ENCODE measurements around the gene ISCA1.
"Not testable (repeated sequence)": the region's sequence is repeated elsewhere in the genome, so short reads cannot be mapped to it uniquely, and the experiment has no call there.

ISCA1 gene

DNA sequence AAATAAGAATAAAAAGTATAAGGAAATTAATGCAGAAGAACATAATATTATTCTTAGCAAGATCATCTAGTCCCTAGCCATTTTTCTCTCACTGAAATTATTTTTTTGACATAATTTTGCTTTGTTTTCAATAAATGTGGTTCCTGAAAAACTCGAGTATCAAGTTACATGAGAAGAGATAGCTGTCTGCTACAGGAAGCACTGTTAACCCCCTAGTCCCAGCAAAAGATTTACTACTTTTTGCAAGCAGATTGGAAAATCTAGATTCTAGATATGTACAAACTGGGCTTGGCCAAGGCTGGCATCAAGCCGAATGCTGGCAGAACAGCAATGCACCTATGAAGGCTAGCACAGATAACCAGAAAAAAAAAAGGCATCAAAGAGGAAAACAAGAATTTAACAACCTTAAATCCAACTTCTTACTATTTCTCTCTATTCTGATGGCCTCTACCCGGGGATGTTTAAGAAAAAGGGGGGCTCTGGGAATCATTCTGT is 21.9 kb upstream of the ISCA1 start:
- DNase-seq (ENCODE audit: low read depth in 1 of 2, low spot score in 1 of 2), result no peak
- in situ Hi-C loops (cut with HindIII; ENCODE audit: low pct_unique_long_range_greater_than_20kb, low sequenced_read_pairs), result no loop called here
- TF ChIP-seq JUND (IDR thresholded peaks at IDR 0.05; ENCODE audit: low read depth), result no peak

DNA sequence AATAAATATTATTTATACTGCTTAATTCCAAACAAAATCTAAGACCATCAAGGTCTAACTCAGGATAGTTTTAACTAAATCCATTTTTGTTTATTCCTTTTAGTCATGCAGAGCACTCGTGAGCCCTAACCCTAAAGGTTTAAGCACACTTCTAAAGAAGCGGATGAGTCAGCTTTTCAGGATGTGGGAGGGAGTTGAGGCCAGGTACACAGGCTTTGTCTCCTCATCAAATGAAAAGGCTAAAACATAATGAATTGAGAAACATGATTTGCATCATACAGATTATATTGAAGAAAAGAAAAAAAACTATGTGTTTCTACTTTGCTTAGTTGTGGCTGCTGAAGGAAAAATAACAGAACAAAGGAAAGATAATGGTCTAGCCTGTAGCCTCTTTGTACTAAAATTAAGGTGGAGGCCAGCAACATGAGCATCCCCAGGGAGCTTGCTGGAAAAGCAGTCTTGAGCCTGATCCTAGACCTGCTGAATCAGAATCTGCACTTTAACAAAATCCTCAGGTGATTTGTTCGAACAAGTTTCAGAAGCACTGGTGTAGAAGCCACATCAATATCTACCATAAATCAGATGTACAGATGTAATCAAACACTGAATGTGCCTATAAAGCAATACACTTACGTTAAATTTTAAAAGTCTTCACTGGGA is 21.1 kb upstream of the ISCA1 start:
- DNase-seq (ENCODE audit: low read depth in 1 of 2, low spot score in 1 of 2), result no peak
- TF ChIP-seq JUND (IDR thresholded peaks at IDR 0.05; ENCODE audit: low read depth), result no peak

DNA sequence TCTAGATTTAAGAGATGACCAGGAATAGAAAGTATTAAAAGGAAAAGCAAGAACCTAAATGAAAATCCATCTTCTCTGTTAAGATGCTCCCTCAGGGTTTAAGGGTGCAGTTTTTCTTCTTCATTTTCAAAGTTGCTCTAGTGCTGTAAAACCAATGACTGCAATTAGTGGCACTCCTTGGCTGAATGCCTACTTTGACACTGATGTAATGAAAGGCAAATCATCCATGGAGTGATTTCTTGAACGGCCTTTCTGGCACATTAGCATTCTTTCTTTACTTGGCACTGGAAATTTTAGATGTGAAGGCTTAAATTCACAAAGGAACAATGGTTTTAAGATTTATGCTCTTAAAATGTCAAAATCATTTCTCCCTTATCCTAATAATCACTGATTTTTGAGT is 19.3 kb upstream of the ISCA1 start:
- no peak for DNase-seq (ENCODE audit: low read depth in 1 of 2, low spot score in 1 of 2)
- in situ Hi-C loops (cut with HindIII; ENCODE audit: low pct_unique_long_range_greater_than_20kb, low sequenced_read_pairs), result no loop called here

More for the DNA sequence above, 21.1 kb upstream of the ISCA1 start:
- in situ Hi-C loops (cut with HindIII; ENCODE audit: low pct_unique_long_range_greater_than_20kb, low sequenced_read_pairs), result no loop called here

DNA sequence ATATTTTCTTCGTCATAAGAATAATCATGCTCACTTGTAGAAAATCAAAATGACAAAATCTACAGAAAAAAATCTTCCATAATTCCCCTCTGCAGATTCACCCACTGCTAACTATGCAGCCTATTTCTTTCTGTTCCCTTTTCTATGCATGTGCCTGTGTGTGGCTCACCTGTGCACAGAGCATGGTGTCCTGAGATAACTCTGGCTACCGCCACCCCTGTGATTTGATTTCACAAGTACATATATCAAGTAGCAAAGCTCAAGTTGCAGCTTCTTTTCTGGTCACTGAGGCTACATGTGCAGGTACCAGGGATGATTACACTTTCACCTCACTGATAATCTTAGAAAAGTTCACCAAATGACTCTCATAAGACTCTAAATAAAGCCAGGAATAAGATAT is 18.4 kb upstream of the ISCA1 start:
- in situ Hi-C loops (cut with HindIII; ENCODE audit: low pct_unique_long_range_greater_than_20kb, low sequenced_read_pairs), result no loop called here
- DNase-seq (ENCODE audit: low read depth in 1 of 2, low spot score in 1 of 2), result no peak
- no peak for TF ChIP-seq JUND (IDR thresholded peaks at IDR 0.05; ENCODE audit: low read depth)

More for the DNA sequence above, 19.3 kb upstream of the ISCA1 start:
- TF ChIP-seq JUND (IDR thresholded peaks at IDR 0.05; ENCODE audit: low read depth), result no peak

DNA sequence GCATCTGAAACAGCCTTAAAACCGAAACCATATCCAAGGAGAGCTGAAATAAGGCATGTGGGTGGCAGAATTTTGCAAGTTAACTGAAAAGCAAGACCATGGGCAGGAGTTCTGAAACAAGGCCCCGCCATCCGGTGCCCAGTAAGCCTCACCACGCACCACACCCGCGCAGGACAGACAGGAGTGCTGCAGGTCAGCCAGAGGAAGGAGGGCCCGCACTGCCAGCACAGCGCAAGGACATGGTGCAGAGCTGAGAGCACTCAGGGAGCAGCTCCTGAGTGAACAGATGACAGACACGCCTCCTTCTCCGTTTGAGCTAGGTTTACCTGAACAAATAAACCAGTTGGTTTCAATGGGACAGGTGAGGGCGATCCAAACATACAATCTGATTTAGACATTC is 16.5 kb upstream of the ISCA1 start:
- in situ Hi-C loops (cut with HindIII; ENCODE audit: low pct_unique_long_range_greater_than_20kb, low sequenced_read_pairs), result no loop called here
- no peak for DNase-seq (ENCODE audit: low read depth in 1 of 2, low spot score in 1 of 2)
- TF ChIP-seq JUND (IDR thresholded peaks at IDR 0.05; ENCODE audit: low read depth), result no peak

DNA sequence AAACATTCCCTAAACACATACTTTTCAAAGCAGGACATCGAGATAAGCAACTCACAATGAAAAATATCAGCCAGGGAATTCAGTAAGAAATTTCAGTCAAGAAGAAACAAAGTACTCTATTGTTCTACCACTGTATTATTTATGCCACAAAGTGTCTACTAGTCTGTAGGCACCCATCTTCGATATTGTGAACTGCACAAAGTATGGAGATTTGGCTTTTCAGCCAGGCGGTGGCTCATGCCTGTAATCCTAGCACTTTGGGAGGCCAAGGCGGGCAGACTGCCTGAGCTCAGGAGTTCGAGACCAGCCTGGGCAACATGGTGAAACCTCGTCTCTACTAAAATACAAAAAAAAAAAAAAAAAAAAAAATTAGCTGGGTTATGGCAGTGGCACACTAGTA is 8.0 kb upstream of the ISCA1 start:
- DNase-seq (ENCODE audit: low read depth in 1 of 2, low spot score in 1 of 2); in situ Hi-C loops (cut with HindIII; ENCODE audit: low pct_unique_long_range_greater_than_20kb, low sequenced_read_pairs): not testable (repeated sequence)

DNA sequence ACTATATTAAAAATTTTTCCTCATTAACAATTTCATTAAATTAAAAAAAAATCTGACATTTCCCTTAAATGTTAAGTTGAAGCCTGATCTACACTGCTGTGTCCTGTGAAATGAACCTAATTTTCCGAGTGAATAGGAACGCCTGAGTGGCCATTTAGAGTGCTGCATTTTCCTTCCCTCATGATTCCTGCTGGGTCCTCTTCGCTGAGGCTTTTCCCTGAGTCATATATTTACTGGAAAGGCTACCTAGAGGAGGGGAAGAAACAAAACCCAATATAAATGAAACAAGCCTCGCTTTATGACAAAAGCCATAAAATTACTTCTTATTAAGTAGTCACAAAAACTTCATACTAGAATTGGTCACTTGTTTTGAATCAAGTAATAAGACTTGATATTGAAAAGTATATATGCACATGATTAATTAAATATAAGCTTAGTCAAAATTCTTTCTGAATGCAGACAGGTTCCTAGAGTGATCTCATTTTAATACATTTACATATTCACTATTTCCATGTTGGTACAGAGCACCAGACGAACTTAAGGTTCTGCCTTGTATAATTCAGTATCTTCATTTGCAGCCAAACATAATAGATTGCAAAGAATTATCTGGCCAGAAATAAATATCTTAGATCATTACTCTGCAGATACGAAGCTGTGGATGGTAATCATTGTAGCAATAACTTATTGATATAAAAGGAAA is 6.3 kb upstream of the ISCA1 start:
- in situ Hi-C loops (cut with HindIII; ENCODE audit: low pct_unique_long_range_greater_than_20kb, low sequenced_read_pairs), result no loop called here

DNA sequence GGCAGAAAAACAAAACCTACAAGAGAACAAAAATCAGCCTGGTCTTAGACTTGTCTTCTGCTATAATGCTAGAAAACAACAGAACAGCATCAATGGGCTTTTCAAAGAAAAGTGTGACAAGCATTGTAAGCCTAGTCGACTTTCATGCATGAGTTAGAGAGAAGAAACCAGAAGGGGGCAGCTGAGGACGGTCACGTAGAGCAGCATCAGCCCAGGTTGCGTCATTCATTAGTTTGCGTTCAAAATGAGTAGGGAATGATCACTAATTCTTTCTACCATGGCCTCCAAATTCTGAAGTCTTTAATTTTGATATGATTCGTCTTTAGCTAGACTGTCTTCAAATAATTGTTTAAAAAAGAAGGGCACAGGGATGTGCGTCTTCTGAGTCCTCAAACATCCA is 4.7 kb upstream of the ISCA1 start:
- in situ Hi-C loops (cut with HindIII; ENCODE audit: low pct_unique_long_range_greater_than_20kb, low sequenced_read_pairs), result no loop called here
- no peak for TF ChIP-seq JUND (IDR thresholded peaks at IDR 0.05; ENCODE audit: low read depth)
- peak in 1 of 2 experiments; percentile 32 for DNase-seq (ENCODE audit: low read depth in 1 of 2, low spot score in 1 of 2)

More for the DNA sequence above, 6.3 kb upstream of the ISCA1 start:
- no peak for TF ChIP-seq JUND (IDR thresholded peaks at IDR 0.05; ENCODE audit: low read depth)
- DNase-seq (ENCODE audit: low read depth in 1 of 2, low spot score in 1 of 2), result no peak

DNA sequence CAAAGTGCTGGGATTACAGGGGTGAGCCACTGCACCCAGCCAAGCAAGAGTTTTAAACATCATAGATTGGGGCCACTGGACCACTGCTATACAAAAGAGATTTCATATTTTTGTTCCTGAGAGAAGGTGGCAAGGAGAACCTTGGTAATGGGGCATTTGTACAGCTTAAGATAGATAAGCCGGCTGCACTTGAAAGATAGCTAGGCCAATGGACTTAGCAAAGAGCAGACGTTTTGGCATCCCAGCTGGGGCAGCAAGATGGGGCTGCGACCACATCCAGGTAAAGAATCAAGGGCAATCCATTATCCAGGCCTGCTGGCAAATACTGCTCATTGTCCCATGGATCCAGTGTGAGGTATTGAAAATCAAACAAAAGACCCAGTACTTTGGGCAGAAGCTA is 3.9 kb upstream of the ISCA1 start:
- in situ Hi-C loops (cut with HindIII; ENCODE audit: low pct_unique_long_range_greater_than_20kb, low sequenced_read_pairs), result no loop called here
- DNase-seq (ENCODE audit: low read depth in 1 of 2, low spot score in 1 of 2), result no peak
- TF ChIP-seq JUND (IDR thresholded peaks at IDR 0.05; ENCODE audit: low read depth), result no peak

DNA sequence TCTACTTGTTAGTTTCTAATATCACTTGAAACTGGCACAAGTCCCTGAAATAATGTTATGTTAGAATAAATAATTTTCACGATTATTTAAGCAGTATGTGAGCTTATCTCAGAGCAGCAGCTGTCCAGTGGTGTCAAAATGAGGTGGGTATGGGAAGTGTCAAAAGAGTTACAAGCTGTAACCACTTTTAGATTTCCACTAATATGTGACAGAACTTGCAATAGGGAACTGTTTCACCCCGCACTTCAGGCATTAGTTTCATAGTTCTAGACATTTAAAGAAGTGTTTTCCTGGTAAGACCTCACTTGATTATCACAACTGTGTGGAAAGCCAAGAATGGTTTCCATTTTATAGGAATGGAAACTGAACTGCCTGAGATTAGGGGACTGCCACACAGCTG is 2.9 kb upstream of the ISCA1 start:
- TF ChIP-seq JUND (IDR thresholded peaks at IDR 0.05; ENCODE audit: low read depth), result no peak
- DNase-seq (ENCODE audit: low read depth in 1 of 2, low spot score in 1 of 2), result no peak
- in situ Hi-C loops (cut with HindIII; ENCODE audit: low pct_unique_long_range_greater_than_20kb, low sequenced_read_pairs), result no loop called here

DNA sequence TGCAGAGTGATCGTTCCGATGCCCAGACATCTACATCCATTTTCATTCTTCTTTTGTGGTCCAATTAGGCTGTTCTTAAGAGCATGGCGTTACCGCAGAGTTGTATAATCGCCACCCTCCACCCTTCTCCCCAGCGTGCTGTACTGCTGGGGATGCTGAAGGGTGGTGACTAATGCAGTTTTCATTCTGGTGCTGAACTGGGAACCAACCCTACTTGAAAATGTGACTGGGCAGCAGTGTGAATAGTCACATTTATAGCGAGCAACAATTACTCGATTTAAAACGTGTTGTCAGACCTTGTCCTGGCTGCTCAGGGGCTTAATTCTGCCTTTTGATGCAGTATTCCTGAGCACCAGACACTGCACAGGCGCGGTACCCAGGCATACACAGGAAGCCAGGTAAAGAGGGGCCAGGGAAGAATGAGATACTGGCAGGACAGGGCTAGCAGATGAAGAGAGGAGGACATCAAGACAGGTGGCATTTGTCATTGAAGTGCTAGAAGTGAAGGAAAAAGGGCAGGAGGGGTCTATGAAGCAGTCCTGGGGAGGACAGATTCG is 719 bp upstream of the ISCA1 start:
- in situ Hi-C loops (cut with HindIII; ENCODE audit: low pct_unique_long_range_greater_than_20kb, low sequenced_read_pairs), result no loop called here
- no peak for DNase-seq (ENCODE audit: low read depth in 1 of 2, low spot score in 1 of 2)

DNA sequence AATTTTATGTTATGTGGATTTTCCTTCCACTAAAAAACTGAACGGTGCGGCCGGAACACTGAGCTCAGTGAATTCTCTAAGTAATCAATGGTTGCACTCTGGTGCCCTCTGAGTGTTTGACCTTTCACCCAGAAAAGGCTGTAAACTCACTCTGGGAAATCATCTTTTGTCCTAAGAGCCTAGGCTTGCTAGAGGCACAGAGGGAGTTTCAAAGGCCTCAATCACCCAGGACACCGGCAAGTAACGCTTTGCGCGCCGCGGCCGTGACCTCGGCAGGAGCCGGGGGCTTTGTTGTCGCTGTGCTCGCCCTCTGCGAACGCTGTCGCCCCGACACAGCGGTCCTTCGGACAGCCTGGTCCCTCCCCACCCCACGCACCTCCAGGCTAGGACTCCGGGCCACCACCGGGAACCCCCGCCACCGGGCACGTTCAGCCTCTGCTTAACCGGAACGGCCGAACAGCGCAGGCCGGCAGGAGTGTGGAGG is 703 bp downstream of the ISCA1 start:
- TF ChIP-seq JUND (IDR thresholded peaks at IDR 0.05; ENCODE audit: low read depth), result no peak
- in situ Hi-C loops (cut with HindIII; ENCODE audit: low pct_unique_long_range_greater_than_20kb, low sequenced_read_pairs), result no loop called here
- DNase-seq (ENCODE audit: low read depth in 1 of 2, low spot score in 1 of 2), result peak in 1 of 2 experiments; percentile 5

More for the DNA sequence above, 719 bp upstream of the ISCA1 start:
- TF ChIP-seq JUND (IDR thresholded peaks at IDR 0.05; ENCODE audit: low read depth), result no peak

DNA sequence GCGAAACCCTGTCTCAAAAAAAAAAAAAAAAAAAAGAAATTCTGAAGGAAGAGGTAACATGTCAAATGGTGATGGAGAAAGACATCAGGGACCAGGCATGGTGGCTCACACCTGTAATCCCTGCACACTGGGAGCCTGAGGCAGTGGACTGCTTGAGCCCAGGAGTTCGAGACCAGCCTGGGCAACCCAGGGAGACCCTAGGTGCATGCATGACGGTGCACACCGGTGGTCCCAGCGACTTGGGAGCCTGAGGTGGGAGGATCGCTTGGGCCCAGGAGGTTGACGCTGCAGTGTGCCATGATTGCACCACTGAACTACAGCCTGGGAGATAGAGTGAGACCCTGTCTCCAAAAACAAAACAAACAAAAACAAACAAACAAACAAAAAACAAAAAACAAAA is 1.8 kb downstream of the ISCA1 start:
- in situ Hi-C loops (cut with HindIII; ENCODE audit: low pct_unique_long_range_greater_than_20kb, low sequenced_read_pairs), result no loop called here
- no peak for DNase-seq (ENCODE audit: low read depth in 1 of 2, low spot score in 1 of 2)
- TF ChIP-seq JUND (IDR thresholded peaks at IDR 0.05; ENCODE audit: low read depth), result no peak
